Psoas muscle (tissue), 8 donors: ENCODE data around the gene BCL6B. TPM values are rescaled to one million over a fixed set of nuclear protein-coding genes. Genes with fewer than 3 reads are reported as not detected.

Experiments
- ATAC-seq, 4 donors: fragments of 200-7000 bp; cut with Tn5 transposase; one replicate each; pipeline ENCODE4 v1.9.1; 2020; ENCODE audit warnings: moderate library complexity in 3 of 4, mild to moderate bottlenecking in 2 of 4
- DNase-seq, 2 donors: peaks; one replicate each; pipeline ENCODE4 v3.0.0-alpha.2; 2020
- H3K27ac ChIP-seq: fragments of 200-600 bp; one replicate; pipeline ENCODE4 v1.8.0; 2022
- H3K27me3 ChIP-seq, 3 donors: fragments of 200-600 bp in 1 of 3; one replicate each; pipeline versions ENCODE4 v1.6.1 to v1.8.0; 2013 to 2022; ENCODE audit warnings: low read length in 2 of 3, mild to moderate bottlenecking in 2 of 3, moderate library complexity in 1 of 3; ENCODE audit not compliant: insufficient read depth in 3 of 3
- H3K36me3 ChIP-seq, 2 donors: fragments of 200-600 bp in 1 of 2; one replicate each; pipeline versions ENCODE4 v1.6.1 to v1.8.0; 2013 to 2022; ENCODE audit warnings: low read depth in 1 of 2, mild to moderate bottlenecking in 1 of 2, moderate library complexity in 1 of 2; ENCODE audit not compliant: insufficient read depth in 1 of 2
- H3K4me1 ChIP-seq: fragments of 200-600 bp; one replicate; pipeline ENCODE4 v1.8.0; 2022
- H3K4me3 ChIP-seq: fragments of 200-600 bp; one replicate; pipeline ENCODE4 v1.8.0; 2022; ENCODE audit warnings: mild to moderate bottlenecking
- H3K9me3 ChIP-seq: fragments of 200-600 bp; one replicate; pipeline ENCODE4 v1.8.0; 2022
- WGBS, 3 donors: extraction: QIAGEN DNeasy Blood & Tissue Kit; methylation state at CpG; one replicate each; pipeline versions ENCODE4 v1.1.6 to v1.1.7; 2013; 5-methylcytosine and 5-hydroxymethylcytosine counted together
- intact Hi-C, 2 donors: fragments of 100-400 bp; cut with DNase I; formaldehyde crosslinking; loops; one replicate each; pipeline versions ENCODE4 v1.11.0 to v1.14.2; 2022
- polyA plus RNA-seq, 3 donors: library from polyadenylated mRNA; stranded (reverse); fragments of 200-250 nt; gene quantifications; one replicate each; pipeline ENCODE4 v1.2.3, GENCODE V29; 2013
- total RNA-seq, 4 donors: library from RNA; stranded (reverse); fragmentation: NEBNext Ultra II Directional in 2 of 4; extraction: Animal tissue kit (Norgen Biotek cat#: 25700) in 2 of 4; gene quantifications; one replicate each; pipeline versions ENCODE4 v1.2.1 to v1.2.4, GENCODE V29; 2021 to 2023
- TF ChIP-seq, protein P1 (sequence below): fragments of 200-600 bp; IDR thresholded peaks from one replicate; pipeline ENCODE4 v1.8.0; 2022; ENCODE audit warnings: antibody characterized with exemption
- donor health status: healthy with polysubstance abuse.
- donor health status: DM: no; HTN: no; CAD: no; lungs with moderate emphysema.
- donor health status: Bipolar disorder and iron deficiency.
- donor health status: healthy.
- donor health status: DM: yes; HTN: yes; CAD: no.
- donor health status: DM: no; HTN: no; CAD: no.
- donor health status: DM: no; HTN: no; CAD: no.
- donor health status: DM: yes; HTN: yes; CAD: no.

BCL6B gene
- total and polyA plus RNA-seq, 7 donors = 2.0 to 11.9 (median 6.1) TPM

DNA sequence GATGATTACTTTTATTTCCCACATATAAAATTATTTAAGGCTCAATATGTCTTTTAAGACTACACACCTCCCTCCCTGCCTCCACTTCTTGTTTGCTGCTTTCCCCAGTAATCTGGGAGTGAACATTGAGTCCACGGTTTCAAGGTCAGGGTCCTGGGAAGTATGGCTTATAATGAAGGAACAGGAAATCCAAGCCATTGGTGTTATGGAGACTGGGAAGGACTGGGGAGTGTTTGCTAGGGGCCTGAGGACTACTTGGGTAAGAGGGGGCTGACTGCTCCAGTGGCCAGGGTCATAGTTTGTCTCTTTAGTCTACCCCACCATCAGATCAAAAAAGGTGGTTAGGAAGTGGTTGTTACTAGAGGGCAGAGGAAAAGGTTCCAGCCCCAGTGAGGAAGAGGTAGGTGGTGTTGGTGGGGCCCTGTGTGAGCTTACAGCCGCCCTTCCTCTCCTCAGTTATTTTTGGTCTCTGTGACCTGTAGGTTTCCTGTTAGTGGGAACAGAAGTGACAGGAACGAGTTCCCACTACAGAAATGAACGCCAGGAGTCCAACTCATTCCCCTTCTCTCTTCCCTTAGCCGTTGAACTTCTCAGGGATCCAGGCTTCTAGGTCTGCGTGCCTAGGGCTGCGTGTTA, 12.2 kb downstream of the BCL6B start:
- peaks cover 4% of the 10 kb centered on the region for H3K4me1 ChIP-seq
- peak overlapping the region; percentile 65 for H3K27ac ChIP-seq
- DNase-seq = no peak
- no peaks in the 10 kb centered on the region for H3K9me3 ChIP-seq
- intact Hi-C loops = no loop called here
- TF ChIP-seq, protein P1, sequence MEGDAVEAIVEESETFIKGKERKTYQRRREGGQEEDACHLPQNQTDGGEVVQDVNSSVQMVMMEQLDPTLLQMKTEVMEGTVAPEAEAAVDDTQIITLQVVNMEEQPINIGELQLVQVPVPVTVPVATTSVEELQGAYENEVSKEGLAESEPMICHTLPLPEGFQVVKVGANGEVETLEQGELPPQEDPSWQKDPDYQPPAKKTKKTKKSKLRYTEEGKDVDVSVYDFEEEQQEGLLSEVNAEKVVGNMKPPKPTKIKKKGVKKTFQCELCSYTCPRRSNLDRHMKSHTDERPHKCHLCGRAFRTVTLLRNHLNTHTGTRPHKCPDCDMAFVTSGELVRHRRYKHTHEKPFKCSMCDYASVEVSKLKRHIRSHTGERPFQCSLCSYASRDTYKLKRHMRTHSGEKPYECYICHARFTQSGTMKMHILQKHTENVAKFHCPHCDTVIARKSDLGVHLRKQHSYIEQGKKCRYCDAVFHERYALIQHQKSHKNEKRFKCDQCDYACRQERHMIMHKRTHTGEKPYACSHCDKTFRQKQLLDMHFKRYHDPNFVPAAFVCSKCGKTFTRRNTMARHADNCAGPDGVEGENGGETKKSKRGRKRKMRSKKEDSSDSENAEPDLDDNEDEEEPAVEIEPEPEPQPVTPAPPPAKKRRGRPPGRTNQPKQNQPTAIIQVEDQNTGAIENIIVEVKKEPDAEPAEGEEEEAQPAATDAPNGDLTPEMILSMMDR = no peak
- H3K36me3 ChIP-seq = no peaks in the 10 kb centered on the region
- ATAC-seq = peak in 3 of 4 donors; percentile 17 to 46 (median 44)
- H3K4me3 ChIP-seq = peak overlapping the region; percentile 70
- peaks cover 0 to 22% (median 9%) of the 10 kb centered on the region in 3 donors for H3K27me3 ChIP-seq
- WGBS, 3 donors = 23 to 30% (median 23%) methylated on average over 7 of the region's 7 CpGs

DNA sequence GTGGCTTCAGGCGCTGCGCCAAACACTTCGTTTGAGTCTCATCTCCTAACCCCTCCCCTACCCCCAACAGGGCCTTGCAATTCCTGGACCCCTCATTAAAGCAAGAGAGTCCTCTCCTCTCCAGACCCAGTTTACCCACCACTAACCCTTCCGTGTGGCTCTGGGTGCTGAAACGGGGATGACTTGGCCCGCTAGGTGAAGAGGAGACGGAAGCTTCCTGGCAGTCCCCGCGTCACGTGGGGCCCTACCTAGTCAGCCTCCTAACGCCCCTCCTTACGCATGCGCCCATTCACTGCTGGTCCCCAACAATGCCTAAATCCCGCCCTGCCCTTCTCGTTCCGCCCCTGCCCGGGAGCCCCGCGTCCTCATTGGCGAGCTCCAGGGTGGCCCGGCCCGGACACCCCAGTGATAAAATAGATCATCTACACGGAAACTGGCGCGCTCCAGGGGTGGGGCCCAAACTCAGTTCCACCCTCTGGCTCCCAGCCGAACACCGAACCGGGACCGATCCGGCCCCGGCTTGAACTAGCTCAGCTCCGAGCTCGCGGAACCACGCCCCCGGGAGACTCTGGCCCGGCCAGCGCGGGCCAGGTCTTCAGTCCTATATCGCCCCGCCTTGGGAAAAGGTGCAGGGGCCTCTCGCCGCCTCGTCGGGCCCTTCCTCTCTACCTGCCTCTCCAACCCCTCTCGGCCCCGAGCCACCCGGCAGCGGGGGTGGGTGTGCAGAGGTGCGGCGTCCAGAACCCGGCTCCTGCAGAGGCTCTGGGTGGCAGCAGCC, 12.9 kb downstream of the BCL6B start, which contains the start of gene SLC16A13:
SLC16A13 (plus strand) TSS at position 425 of the 778 bp plus-strand sequence. CDS start 368 bp downstream, outside the sequence.
- peaks cover 4% of the 10 kb centered on the region for H3K4me1 ChIP-seq
- H3K27ac ChIP-seq = peak within 1 kb of the TSS; percentile 65
- WGBS, 3 donors = 1% methylated on average over 40 to 52 of the region's 52 CpGs
- peak; percentile 79 to 87 (median 85) for ATAC-seq
- peak within 1 kb of the TSS; percentile 70 for H3K4me3 ChIP-seq
- TF ChIP-seq, protein P1 = no peak
- intact Hi-C loops = no loop called here
- H3K36me3 ChIP-seq = no peaks in the 10 kb centered on the region
- DNase-seq = peak; percentile 92 to 93
- H3K27me3 ChIP-seq = peaks cover 0 to 22% (median 9%) of the 10 kb centered on the region in 3 donors
- H3K9me3 ChIP-seq = no peaks in the 10 kb centered on the region

DNA sequence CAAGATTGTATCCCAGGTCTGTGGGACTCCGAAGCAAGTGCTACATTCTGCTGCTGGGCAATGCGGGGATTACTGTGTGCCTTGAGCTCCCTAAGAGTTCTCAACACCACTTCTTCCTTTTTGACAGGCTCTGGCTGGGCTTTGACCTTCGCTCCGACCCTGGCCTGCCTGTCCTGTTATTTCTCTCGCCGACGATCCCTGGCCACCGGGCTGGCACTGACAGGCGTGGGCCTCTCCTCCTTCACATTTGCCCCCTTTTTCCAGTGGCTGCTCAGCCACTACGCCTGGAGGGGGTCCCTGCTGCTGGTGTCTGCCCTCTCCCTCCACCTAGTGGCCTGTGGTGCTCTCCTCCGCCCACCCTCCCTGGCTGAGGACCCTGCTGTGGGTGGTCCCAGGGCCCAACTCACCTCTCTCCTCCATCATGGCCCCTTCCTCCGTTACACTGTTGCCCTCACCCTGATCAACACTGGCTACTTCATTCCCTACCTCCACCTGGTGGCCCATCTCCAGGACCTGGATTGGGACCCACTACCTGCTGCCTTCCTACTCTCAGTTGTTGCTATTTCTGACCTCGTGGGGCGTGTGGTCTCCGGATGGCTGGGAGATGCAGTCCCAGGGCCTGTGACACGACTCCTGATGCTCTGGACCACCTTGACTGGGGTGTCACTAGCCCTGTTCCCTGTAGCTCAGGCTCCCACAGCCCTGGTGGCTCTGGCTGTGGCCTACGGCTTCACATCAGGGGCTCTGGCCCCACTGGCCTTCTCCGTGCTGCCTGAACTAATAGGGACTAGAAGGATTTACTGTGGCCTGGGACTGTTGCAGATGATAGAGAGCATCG, 15.4 kb downstream of the BCL6B start:
- H3K9me3 ChIP-seq = no peaks in the 10 kb centered on the region
- peaks cover 0 to 41% (median 14%) of the 10 kb centered on the region in 3 donors for H3K27me3 ChIP-seq
- ATAC-seq (no peak), DNase-seq (no peak)
- H3K27ac ChIP-seq = no peak overlapping the region
- TF ChIP-seq, protein P1 = no peak
- intact Hi-C loops = no loop called here
- H3K4me3 ChIP-seq = no peak overlapping the region
- no peaks in the 10 kb centered on the region for H3K36me3 ChIP-seq
- peaks cover 11% of the 10 kb centered on the region for H3K4me1 ChIP-seq
- 78 to 85% (median 79%) methylated on average over 19 of the region's 19 CpGs for WGBS, 3 donors

DNA sequence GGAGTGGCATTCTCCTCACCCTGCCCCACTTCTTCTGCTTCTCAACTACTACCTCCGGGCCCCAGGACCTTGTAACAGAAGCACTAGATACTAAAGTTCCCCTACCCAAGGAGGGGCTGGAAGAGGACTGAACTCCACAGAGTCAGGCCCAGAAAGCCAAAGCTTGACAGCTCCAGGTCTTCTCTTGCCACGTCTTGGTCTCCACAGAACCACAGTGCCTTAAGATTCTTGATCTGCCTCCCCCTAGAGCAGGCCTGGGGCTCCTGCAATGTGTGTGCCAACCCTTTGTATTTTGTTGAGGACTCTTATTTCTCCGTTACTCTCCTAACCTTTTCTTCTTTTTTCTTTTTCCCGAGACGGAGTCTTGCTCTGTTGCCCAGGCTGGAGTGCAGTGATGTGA, 17.0 kb downstream of the BCL6B start:
- 91 to 95% (median 94%) methylated on average over 5 of the region's 5 CpGs for WGBS, 3 donors
- TF ChIP-seq, protein P1 = no peak
- no peak overlapping the region for H3K4me3 ChIP-seq
- peaks cover 0 to 48% (median 18%) of the 10 kb centered on the region in 3 donors for H3K27me3 ChIP-seq
- no peak for DNase-seq
- no peak overlapping the region for H3K27ac ChIP-seq
- peaks cover 15% of the 10 kb centered on the region for H3K4me1 ChIP-seq
- no peaks in the 10 kb centered on the region for H3K36me3 ChIP-seq
- intact Hi-C loops = no loop called here
- no peak for ATAC-seq
- H3K9me3 ChIP-seq = no peaks in the 10 kb centered on the region
